Tibial nerve (tissue), 4 donors: ENCODE measurements around the gene INS.

ENCODE experiments used
- EP300 ChIP-seq, 2 donors: sonication (generic); formaldehyde crosslinking; IDR thresholded peaks; one replicate each; pipeline ENCODE4 v1.6.1; 2017; ENCODE audit warnings: antibody characterized with exemption in 2 of 2, mild to moderate bottlenecking in 1 of 2
- POLR2A ChIP-seq, 2 donors: fragments of 450-650 bp; IDR thresholded peaks; one replicate each; pipeline ENCODE4 v1.6.1; 2017; ENCODE audit warnings: antibody characterized with exemption in 2 of 2, mild to moderate bottlenecking in 2 of 2, moderate library complexity in 2 of 2
- TF ChIP-seq, protein P1 (sequence below), 5 experiments: fragments of 200-600 bp in 3 of 5; fragments of 450-650 bp in 2 of 5; sonication (generic) in 3 of 5; IDR thresholded peaks; one replicate each; pipeline ENCODE4 v1.5.1; 2016 to 2019; ENCODE audit warnings: antibody characterized with exemption in 5 of 5, mild to moderate bottlenecking in 3 of 5, moderate library complexity in 2 of 5

- no peak for TF ChIP-seq POLR2A (IDR thresholded peaks at IDR 0.05)
- TF ChIP-seq, protein P1, sequence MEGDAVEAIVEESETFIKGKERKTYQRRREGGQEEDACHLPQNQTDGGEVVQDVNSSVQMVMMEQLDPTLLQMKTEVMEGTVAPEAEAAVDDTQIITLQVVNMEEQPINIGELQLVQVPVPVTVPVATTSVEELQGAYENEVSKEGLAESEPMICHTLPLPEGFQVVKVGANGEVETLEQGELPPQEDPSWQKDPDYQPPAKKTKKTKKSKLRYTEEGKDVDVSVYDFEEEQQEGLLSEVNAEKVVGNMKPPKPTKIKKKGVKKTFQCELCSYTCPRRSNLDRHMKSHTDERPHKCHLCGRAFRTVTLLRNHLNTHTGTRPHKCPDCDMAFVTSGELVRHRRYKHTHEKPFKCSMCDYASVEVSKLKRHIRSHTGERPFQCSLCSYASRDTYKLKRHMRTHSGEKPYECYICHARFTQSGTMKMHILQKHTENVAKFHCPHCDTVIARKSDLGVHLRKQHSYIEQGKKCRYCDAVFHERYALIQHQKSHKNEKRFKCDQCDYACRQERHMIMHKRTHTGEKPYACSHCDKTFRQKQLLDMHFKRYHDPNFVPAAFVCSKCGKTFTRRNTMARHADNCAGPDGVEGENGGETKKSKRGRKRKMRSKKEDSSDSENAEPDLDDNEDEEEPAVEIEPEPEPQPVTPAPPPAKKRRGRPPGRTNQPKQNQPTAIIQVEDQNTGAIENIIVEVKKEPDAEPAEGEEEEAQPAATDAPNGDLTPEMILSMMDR (IDR thresholded peaks at IDR 0.05), result no peak
- TF ChIP-seq EP300 (IDR thresholded peaks at IDR 0.05), result no peak
These were observed 19.3 kb upstream of the INS start for GRCh38 chr11:2180347-2180746.
